Endodermal cell (in vitro differentiated cells): ENCODE results near the gene NDUFB11. TPM values are rescaled to one million over a fixed set of nuclear protein-coding genes. Genes with fewer than 3 reads are reported as not detected.
"Not testable (repeated sequence)": the region's sequence is repeated elsewhere in the genome, so short reads cannot be mapped to it uniquely, and the experiment has no call there.

Experiments
- DNase-seq: peaks from one replicate; pipeline ENCODE4 v3.0.0-alpha.2; 2017
- H3K27ac ChIP-seq: 2 replicates; pipeline ENCODE4 v1.5.1; 2013; ENCODE audit warnings: mild to moderate bottlenecking, low read depth, low read length, moderate library complexity
- H3K27me3 ChIP-seq: 2 replicates; pipeline ENCODE4 v1.6.1; 2013; ENCODE audit warnings: mild to moderate bottlenecking, low read length, moderate library complexity; ENCODE audit not compliant: insufficient read depth, control insufficient read depth, poor library complexity, severe bottlenecking
- H3K36me3 ChIP-seq: 2 replicates; pipeline ENCODE4 v1.7.0; 2013; ENCODE audit warnings: mild to moderate bottlenecking, low read length, moderate library complexity; ENCODE audit not compliant: control insufficient read depth, insufficient read depth
- H3K4me1 ChIP-seq: one replicate; pipeline ENCODE4 v1.7.0; 2013; ENCODE audit warnings: low read length; ENCODE audit not compliant: control insufficient read depth, insufficient read depth
- H3K4me3 ChIP-seq: 2 replicates; pipeline ENCODE4 v1.5.1; 2013; ENCODE audit warnings: mild to moderate bottlenecking, low read length, moderate library complexity
- H3K9ac ChIP-seq: 2 replicates; pipeline ENCODE4 v1.6.1; 2013; ENCODE audit warnings: mild to moderate bottlenecking, low read length, moderate library complexity; ENCODE audit not compliant: poor library complexity, severe bottlenecking; ENCODE audit errors: extremely low read depth
- H3K9me3 ChIP-seq: 2 replicates; pipeline ENCODE4 v1.6.1; 2013; ENCODE audit warnings: mild to moderate bottlenecking, low read length, moderate library complexity; ENCODE audit not compliant: control insufficient read depth
- H3K27ac Mint-ChIP-seq: 2 replicates; pipeline ENCODE4 v1.8.0; 2020; ENCODE audit warnings: mixed read lengths
- H3K27me3 Mint-ChIP-seq: 2 replicates; pipeline ENCODE4 v1.8.0; 2021; ENCODE audit warnings: mild to moderate bottlenecking, mixed read lengths; ENCODE audit not compliant: insufficient read depth
- H3K36me3 Mint-ChIP-seq: 2 replicates; pipeline ENCODE4 v1.8.0; 2020; ENCODE audit warnings: low read depth, mixed read lengths
- H3K4me1 Mint-ChIP-seq: 2 replicates; pipeline ENCODE4 v1.8.0; 2020; ENCODE audit warnings: mixed read lengths
- H3K4me3 Mint-ChIP-seq: 2 replicates; pipeline ENCODE4 v1.8.0; 2020; ENCODE audit warnings: mild to moderate bottlenecking, moderate library complexity, mixed read lengths
- H3K9me3 Mint-ChIP-seq: 2 replicates; pipeline ENCODE4 v1.8.0; 2020; ENCODE audit warnings: mild to moderate bottlenecking, mixed read lengths
- WGBS, 2 experiments: methylation state at CpG; one replicate each; pipeline versions ENCODE4 v1.1.5 to v1.1.7; 2013; ENCODE audit warnings: missing lambda C conversion rate in 2 of 2, mixed read lengths in 1 of 2; ENCODE audit not compliant: insufficient coverage in 1 of 2, insufficient read length in 1 of 2; 5-methylcytosine and 5-hydroxymethylcytosine counted together
- total RNA-seq, 2 donors: library from RNA; stranded (reverse); fragmentation: NEBNext Ultra II Directional in 1 of 2; extraction: Animal tissue kit (Norgen Biotek cat#: 25700) in 1 of 2; gene quantifications; 2 replicates in 1 of 2; 3 replicates in 1 of 2; pipeline ENCODE4 v1.2.1, GENCODE V29; 2021
- TF ChIP-seq, protein P1 (sequence below): fragments of 200-600 bp; sonication (generic); conservative IDR thresholded peaks from 2 replicates; pipeline ENCODE4 v1.5.0; 2021; ENCODE audit warnings: antibody characterized with exemption, mild to moderate bottlenecking

The NDUFB11 gene
- total RNA-seq, 2 donors from 2014 or later, result 86.1 to 108 TPM

DNA sequence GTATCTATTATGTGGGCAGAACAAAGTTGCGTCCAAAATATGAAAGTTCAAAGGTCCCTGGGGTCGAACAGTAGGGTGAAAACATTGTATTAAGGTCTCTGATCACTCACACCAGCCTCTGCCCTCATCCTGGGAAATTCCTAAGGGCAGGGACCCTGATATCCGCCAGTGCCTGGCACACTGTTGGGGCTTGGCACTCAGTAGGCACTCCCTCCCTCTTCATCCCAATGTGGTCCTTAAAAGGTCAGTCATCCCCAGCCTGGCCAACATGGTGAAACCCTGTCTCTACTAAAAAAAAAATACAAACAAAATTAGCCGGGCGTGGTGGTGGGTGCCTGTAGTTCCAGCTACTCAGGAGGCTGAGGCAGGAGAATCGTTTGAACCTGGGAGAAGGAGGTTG lies 6.3 kb downstream of the NDUFB11 start:
- TF ChIP-seq, protein P1, sequence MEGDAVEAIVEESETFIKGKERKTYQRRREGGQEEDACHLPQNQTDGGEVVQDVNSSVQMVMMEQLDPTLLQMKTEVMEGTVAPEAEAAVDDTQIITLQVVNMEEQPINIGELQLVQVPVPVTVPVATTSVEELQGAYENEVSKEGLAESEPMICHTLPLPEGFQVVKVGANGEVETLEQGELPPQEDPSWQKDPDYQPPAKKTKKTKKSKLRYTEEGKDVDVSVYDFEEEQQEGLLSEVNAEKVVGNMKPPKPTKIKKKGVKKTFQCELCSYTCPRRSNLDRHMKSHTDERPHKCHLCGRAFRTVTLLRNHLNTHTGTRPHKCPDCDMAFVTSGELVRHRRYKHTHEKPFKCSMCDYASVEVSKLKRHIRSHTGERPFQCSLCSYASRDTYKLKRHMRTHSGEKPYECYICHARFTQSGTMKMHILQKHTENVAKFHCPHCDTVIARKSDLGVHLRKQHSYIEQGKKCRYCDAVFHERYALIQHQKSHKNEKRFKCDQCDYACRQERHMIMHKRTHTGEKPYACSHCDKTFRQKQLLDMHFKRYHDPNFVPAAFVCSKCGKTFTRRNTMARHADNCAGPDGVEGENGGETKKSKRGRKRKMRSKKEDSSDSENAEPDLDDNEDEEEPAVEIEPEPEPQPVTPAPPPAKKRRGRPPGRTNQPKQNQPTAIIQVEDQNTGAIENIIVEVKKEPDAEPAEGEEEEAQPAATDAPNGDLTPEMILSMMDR, result no peak
- peaks cover 59% of the 10 kb centered on the region for H3K9me3 Mint-ChIP-seq
- Histone ChIP-seq H3K9ac (no peak overlapping the region), H3K27ac (no peak overlapping the region), H3K4me3 (no peak overlapping the region), H3K9me3 (no peaks in the 10 kb centered on the region), H3K36me3 (no peaks in the 10 kb centered on the region), H3K27me3 (no peaks in the 10 kb centered on the region), H3K4me1 (no peaks in the 10 kb centered on the region)
- no peaks in the 10 kb centered on the region for H3K27me3 Mint-ChIP-seq
- DNase-seq, result no peak
- peaks cover 22% of the 10 kb centered on the region for H3K36me3 Mint-ChIP-seq
- H3K4me3 Mint-ChIP-seq, result no peak overlapping the region
- H3K4me1 Mint-ChIP-seq, result no peaks in the 10 kb centered on the region
- H3K27ac Mint-ChIP-seq, result no peak overlapping the region
- WGBS, 2 experiments, result 86 to 97% methylated on average over 1 to 6 of the region's 6 CpGs

DNA sequence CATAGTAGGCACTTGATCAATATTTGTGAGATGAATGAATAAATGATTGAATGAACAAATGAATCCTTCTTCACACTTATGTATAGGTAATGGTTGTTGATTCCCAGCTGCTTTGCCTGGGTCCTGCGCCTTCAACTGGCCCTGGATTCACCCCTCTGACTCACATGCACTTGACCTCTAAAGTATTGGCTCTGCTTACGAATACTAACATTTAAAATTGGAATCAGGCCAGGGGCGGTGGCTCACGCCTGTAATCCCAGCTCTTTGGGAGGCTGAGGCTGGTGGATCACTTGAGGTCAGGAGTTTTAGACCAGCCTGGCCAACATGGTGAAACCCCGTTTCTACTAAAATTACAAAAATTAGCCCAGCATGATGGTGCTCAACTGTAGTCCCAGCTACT lies 8.9 kb downstream of the NDUFB11 start:
- H3K27me3 ChIP-seq, H3K9me3 ChIP-seq, H3K4me1 Mint-ChIP-seq, DNase-seq, H3K4me3 Mint-ChIP-seq, H3K4me1 ChIP-seq, H3K27me3 Mint-ChIP-seq, H3K36me3 ChIP-seq, H3K9ac ChIP-seq, H3K27ac ChIP-seq, H3K36me3 Mint-ChIP-seq, H3K4me3 ChIP-seq, H3K27ac Mint-ChIP-seq: not testable (repeated sequence)
- 100% methylated on average over 3 to 5 of the region's 5 CpGs for WGBS, 2 experiments
- H3K9me3 Mint-ChIP-seq, result peaks cover 47% of the 10 kb centered on the region

DNA sequence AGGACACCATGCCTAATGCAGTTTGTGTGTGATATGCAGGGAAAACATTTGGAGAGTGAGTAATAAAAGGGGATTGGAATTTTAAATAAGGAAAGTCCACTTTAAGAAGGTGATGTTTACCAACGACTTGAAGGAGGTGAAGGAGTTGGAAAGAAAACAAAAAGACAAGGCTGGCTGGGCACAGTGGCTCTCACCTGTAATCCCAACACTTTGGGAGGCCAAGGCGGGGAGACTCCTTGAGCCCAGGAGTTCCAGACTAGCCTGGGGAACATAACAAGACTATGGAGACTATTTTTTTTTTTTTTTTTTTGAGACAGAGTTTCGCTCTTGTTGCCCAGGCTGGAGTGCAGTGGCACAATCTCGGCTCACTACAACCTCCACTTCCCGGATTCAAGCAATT lies 11.0 kb downstream of the NDUFB11 start:
- H3K36me3 ChIP-seq, result no peaks in the 10 kb centered on the region
- TF ChIP-seq, protein P1, result no peak
- WGBS, 2 experiments, result 94% methylated on average over 2 of the region's 5 CpGs; no CpG with 5 or more reads in 1 of the 2 experiments
- Mint-ChIP-seq H3K36me3 (peaks cover 2% of the 10 kb centered on the region), H3K27ac (no peak overlapping the region), H3K27me3 (no peaks in the 10 kb centered on the region), H3K4me3 (no peak overlapping the region), H3K9me3 (peaks cover 41% of the 10 kb centered on the region), H3K4me1 (no peaks in the 10 kb centered on the region)
- no peak overlapping the region for H3K27ac ChIP-seq
- no peak overlapping the region for H3K4me3 ChIP-seq
- H3K9ac ChIP-seq, result no peak overlapping the region
- H3K27me3 ChIP-seq, result no peaks in the 10 kb centered on the region
- no peak for DNase-seq
- H3K4me1 ChIP-seq, result no peaks in the 10 kb centered on the region
- no peaks in the 10 kb centered on the region for H3K9me3 ChIP-seq

DNA sequence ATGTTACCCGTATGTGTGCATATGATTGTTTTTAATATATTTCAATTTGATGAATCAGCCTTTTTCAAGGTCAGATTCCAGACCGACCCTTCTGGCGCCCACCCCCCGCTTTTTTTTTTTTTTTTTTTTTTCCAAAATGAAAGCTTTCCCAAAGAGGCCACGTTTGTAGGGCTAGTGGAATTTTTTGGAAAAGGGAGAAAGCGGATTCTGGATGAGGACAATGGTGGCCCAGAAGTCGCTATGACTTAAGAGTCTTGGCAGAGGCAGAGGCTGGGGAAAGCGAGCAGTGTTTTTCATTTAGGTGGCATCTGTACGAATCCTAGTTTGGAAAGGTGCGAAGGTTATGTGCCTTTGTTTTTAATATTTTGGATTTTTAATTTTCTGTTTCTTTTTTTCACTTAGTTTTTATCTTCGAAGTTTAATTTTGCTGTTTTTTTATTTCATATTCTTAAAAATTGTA lies 14.6 kb downstream of the NDUFB11 start:
- Mint-ChIP-seq H3K27me3 (no peaks in the 10 kb centered on the region), H3K36me3 (no peaks in the 10 kb centered on the region), H3K27ac (no peak overlapping the region), H3K9me3 (peaks cover 55% of the 10 kb centered on the region), H3K4me3 (peak overlapping the region; percentile 93), H3K4me1 (no peaks in the 10 kb centered on the region)
- no peaks in the 10 kb centered on the region for H3K36me3 ChIP-seq
- H3K27me3 ChIP-seq, result no peaks in the 10 kb centered on the region
- H3K4me3 ChIP-seq, result peak overlapping the region; percentile 89
- DNase-seq, result no peak
- H3K4me1 ChIP-seq, result no peaks in the 10 kb centered on the region
- H3K9ac ChIP-seq, result no peak overlapping the region
- no peak overlapping the region for H3K27ac ChIP-seq
- WGBS, 2 experiments, result 56% methylated on average over 5 of the region's 11 CpGs; no CpG with 5 or more reads in 1 of the 2 experiments
- TF ChIP-seq, protein P1, result no peak
- no peaks in the 10 kb centered on the region for H3K9me3 ChIP-seq
